GM12891 (cell line): ENCODE measurements around the gene MAGEA8.

Source experiments
- POLR2A ChIP-seq: IDR thresholded peaks from 2 replicates; pipeline ENCODE4 v1.6.1; 2011; ENCODE audit warnings: low read depth, low read length, control low read depth
- POLR2AphosphoS5 ChIP-seq: IDR thresholded peaks from 2 replicates; pipeline ENCODE4 v1.6.1; 2011; ENCODE audit warnings: low read depth, low read length, control low read depth

DNA sequence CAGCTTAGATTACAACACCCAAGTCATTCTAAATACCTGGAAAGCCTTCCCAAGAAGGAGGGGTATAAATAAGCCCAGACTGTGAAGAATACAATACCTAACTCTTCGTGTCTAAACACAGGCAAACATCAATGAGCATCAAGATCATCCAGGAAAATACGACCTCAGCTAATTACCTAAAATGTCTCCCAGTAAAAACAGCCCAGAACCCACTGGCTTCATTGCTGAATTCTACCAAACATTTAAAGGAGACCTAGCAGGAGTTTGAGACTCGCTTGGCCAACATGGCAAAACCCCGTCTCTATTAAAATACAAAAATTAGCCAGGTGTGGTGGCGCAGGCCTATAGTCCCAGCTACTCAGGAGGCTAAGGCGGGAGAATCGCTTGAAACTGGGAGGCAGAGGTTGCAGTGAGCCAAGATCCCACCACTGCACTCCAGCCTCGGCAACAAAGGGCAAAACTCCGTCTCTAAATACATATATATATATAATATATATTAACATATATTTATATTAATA is 29.3 kb downstream of the MAGEA8 start:
- TF ChIP-seq POLR2AphosphoS5 = no peak
- no peak for TF ChIP-seq POLR2A
